HFFc6 (cell line): Measurements from ENCODE around the gene HOXA5. TPM values are rescaled to one million over a fixed set of nuclear protein-coding genes. Genes with fewer than 3 reads are reported as not detected.

Experiments
- DNase-seq: peaks from one replicate; pipeline ENCODE4 v3.0.0-alpha.2; 2018
- H3K27ac Mint-ChIP-seq: 2 replicates; pipeline ENCODE4 v1.8.0; 2020; ENCODE audit warnings: mild to moderate bottlenecking, mixed read lengths
- H3K27me3 Mint-ChIP-seq: 2 replicates; pipeline ENCODE4 v1.8.0; 2021; ENCODE audit warnings: mild to moderate bottlenecking, moderate library complexity, mixed read lengths; ENCODE audit not compliant: insufficient read depth
- H3K36me3 Mint-ChIP-seq: 2 replicates; pipeline ENCODE4 v1.8.0; 2021; ENCODE audit warnings: low read depth, mixed read lengths
- H3K4me1 Mint-ChIP-seq: 2 replicates; pipeline ENCODE4 v1.8.0; 2020; ENCODE audit warnings: low read depth, mixed read lengths
- H3K4me3 Mint-ChIP-seq: 2 replicates; pipeline ENCODE4 v1.8.0; 2020; ENCODE audit warnings: mild to moderate bottlenecking, moderate library complexity, mixed read lengths
- H3K9me3 Mint-ChIP-seq: 2 replicates; pipeline ENCODE4 v1.8.0; 2020; ENCODE audit warnings: mild to moderate bottlenecking, mixed read lengths
- CTCF ChIP-seq: fragments of 200-600 bp; sonication (generic); IDR thresholded peaks from 2 replicates; pipeline ENCODE4 v1.5.0; 2021; ENCODE audit warnings: antibody characterized with exemption, mild to moderate bottlenecking
- total RNA-seq, 6 experiments: library from RNA; stranded (reverse); fragmentation: NEBNext Ultra II Directional; extraction: Animal tissue kit (Norgen Biotek cat#: 25700); gene quantifications; 2 replicates in 1 of 6; 3 replicates in 5 of 6; pipeline ENCODE4 v1.2.3, GENCODE V29; 2021

HOXA5 gene
- total RNA-seq, 6 experiments from 2014 or later: 2.0 to 3.8 (median 2.8) TPM

GRCh38 chr7:27132978-27133377 lies 10.5 kb downstream of the HOXA5 start:
- Mint-ChIP-seq H3K4me3 (no peak overlapping the region), H3K4me1 (peaks cover 34% of the 10 kb centered on the region), H3K27ac (no peak overlapping the region), H3K9me3 (no peaks in the 10 kb centered on the region), H3K36me3 (peaks cover 17% of the 10 kb centered on the region), H3K27me3 (peaks cover 2% of the 10 kb centered on the region)
- DNase-seq: no peak
- TF ChIP-seq CTCF: no peak

- peaks cover 8% of the 10 kb centered on the region for H3K27me3 Mint-ChIP-seq
- peaks cover 17% of the 10 kb centered on the region for H3K36me3 Mint-ChIP-seq
- TF ChIP-seq CTCF: no peak
- peaks cover 34% of the 10 kb centered on the region for H3K4me1 Mint-ChIP-seq
- H3K9me3 Mint-ChIP-seq: no peaks in the 10 kb centered on the region
- H3K4me3 Mint-ChIP-seq: no peak overlapping the region; the same call in 1 of the 2 replicates
- H3K27ac Mint-ChIP-seq: no peak overlapping the region
- DNase-seq: no peak
These were observed 11.3 kb downstream of the HOXA5 start for GRCh38 chr7:27132214-27132613.

GRCh38 chr7:27131390-27131819 lies 12.1 kb downstream of the HOXA5 start:
- Mint-ChIP-seq H3K27me3 (peaks cover 9% of the 10 kb centered on the region), H3K9me3 (no peaks in the 10 kb centered on the region), H3K4me3 (peak overlapping the region; percentile 85), H3K27ac (peak overlapping the region; percentile 52), H3K36me3 (peaks cover 17% of the 10 kb centered on the region), H3K4me1 (peaks cover 34% of the 10 kb centered on the region)
- no peak for DNase-seq
- no peak for TF ChIP-seq CTCF

- Mint-ChIP-seq H3K9me3 (no peaks in the 10 kb centered on the region), H3K36me3 (peaks cover 11% of the 10 kb centered on the region), H3K4me1 (peaks cover 28% of the 10 kb centered on the region), H3K27me3 (peaks cover 11% of the 10 kb centered on the region), H3K27ac (peak within 1 kb of the TSS; percentile 52), H3K4me3 (peak within 1 kb of the TSS; percentile 85)
- no peak for TF ChIP-seq CTCF
- DNase-seq: peak; percentile 77
These were observed 12.7 kb downstream of the HOXA5 start, which contains the start of gene HOXA4 for GRCh38 chr7:27130540-27131389. TSS of gene HOXA4 (minus strand) at chr7:27130757. CDS start at chr7:27130733, 24 bp downstream.

- H3K9me3 Mint-ChIP-seq: no peaks in the 10 kb centered on the region
- no peak for DNase-seq
- peaks cover 11% of the 10 kb centered on the region; the same call in 1 of the 2 replicates for H3K36me3 Mint-ChIP-seq
- peaks cover 12% of the 10 kb centered on the region for H3K27me3 Mint-ChIP-seq
- TF ChIP-seq CTCF: no peak
- H3K27ac Mint-ChIP-seq: no peak overlapping the region
- peaks cover 26% of the 10 kb centered on the region for H3K4me1 Mint-ChIP-seq
- H3K4me3 Mint-ChIP-seq: no peak overlapping the region; the same call in 1 of the 2 replicates
These were observed 13.5 kb downstream of the HOXA5 start for GRCh38 chr7:27129729-27130539.
